AG09309 (cell line): ENCODE measurements around the gene MOB3C.

Source experiments
- DNase-seq: peaks from one replicate; pipeline ENCODE4 v3.0.0-alpha.2; 2010; ENCODE audit warnings: low read depth
- H3K4me3 ChIP-seq: 2 replicates; pipeline ENCODE4 v1.5.1; 2011; ENCODE audit warnings: mild to moderate bottlenecking, low read depth, low read length, moderate library complexity; ENCODE audit not compliant: control insufficient read depth
- TF ChIP-seq, protein P1 (sequence below): IDR thresholded peaks from 2 replicates; pipeline ENCODE4 v1.5.1; 2011; ENCODE audit warnings: mild to moderate bottlenecking, low read depth, low read length, inconsistent platforms; ENCODE audit not compliant: insufficient read depth, control insufficient read depth; ENCODE audit errors: missing control alignments

MOB3C gene

DNA sequence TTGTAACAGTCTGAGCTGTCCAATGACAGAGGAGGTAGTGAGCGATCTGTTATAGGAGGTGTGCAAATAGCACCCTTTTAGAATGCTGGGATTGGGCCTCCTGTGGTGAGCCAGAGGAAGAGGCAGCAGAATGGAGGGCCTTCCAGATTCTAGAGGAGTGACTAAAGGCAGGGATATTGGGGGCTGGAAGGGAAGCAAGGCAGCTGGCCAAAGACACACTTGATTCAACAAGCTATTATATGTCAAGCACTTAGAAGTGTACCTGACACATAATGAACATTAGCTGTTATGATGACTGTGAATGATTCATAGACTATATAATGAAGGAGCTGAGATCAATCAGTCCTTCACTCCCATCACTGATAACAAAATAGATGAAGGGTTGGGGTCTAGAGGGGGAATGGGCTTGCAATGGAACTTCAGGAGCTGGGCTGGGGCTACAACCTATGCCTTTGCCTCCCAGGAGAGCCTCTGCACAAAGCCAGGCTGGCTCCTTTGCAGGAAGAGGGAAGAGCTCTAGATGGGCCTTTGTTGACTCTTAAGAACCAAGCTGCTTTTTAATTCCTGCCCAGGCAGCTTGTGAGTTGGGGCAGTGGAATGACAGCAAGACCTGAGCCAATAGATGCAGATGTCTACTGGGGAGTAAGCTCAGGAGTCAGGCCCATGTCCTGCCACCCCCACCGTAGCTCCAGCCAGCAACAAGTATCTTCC is 10.2 kb downstream of the MOB3C start:
- no peak for DNase-seq
- no peak overlapping the region for H3K4me3 ChIP-seq
- TF ChIP-seq, protein P1, sequence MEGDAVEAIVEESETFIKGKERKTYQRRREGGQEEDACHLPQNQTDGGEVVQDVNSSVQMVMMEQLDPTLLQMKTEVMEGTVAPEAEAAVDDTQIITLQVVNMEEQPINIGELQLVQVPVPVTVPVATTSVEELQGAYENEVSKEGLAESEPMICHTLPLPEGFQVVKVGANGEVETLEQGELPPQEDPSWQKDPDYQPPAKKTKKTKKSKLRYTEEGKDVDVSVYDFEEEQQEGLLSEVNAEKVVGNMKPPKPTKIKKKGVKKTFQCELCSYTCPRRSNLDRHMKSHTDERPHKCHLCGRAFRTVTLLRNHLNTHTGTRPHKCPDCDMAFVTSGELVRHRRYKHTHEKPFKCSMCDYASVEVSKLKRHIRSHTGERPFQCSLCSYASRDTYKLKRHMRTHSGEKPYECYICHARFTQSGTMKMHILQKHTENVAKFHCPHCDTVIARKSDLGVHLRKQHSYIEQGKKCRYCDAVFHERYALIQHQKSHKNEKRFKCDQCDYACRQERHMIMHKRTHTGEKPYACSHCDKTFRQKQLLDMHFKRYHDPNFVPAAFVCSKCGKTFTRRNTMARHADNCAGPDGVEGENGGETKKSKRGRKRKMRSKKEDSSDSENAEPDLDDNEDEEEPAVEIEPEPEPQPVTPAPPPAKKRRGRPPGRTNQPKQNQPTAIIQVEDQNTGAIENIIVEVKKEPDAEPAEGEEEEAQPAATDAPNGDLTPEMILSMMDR, result no peak

GRCh38 chr1:46605232-46605631 is 11.4 kb downstream of the MOB3C start:
- H3K4me3 ChIP-seq, result no peak overlapping the region
- no peak for DNase-seq
- TF ChIP-seq, protein P1, result no peak

- TF ChIP-seq, protein P1, result peak; percentile 26
- H3K4me3 ChIP-seq, result peak within 1 kb of the TSS; percentile 99
- DNase-seq, result peak; percentile 55
These were observed 12.6 kb downstream of the MOB3C start, which contains the start of gene MKNK1 for GRCh38 chr1:46603858-46604549. Gene MKNK1, minus strand, starts transcription at chr1:46604268. Its CDS starts 20,941 bp downstream, at chr1:46583327.

DNA sequence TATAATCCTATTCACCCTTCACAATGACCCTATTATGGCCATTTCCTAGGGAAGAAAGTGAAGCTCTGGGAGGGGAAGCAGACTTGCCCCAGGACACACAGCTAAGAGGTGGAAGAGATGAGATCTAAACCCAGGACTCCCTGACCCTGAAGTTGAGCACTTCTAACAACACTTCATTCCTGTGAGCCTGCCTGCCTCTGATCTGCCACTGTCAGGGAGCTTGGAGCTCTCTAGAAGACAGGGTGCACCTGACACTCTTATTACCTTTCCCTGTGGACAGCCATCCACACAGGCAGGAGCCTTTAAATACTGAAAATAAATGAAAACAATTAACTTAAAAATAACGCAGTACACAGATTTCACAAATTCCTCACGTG is 13.1 kb downstream of the MOB3C start:
- DNase-seq, result no peak
- peak overlapping the region; percentile 99 for H3K4me3 ChIP-seq
- TF ChIP-seq, protein P1, result no peak

DNA sequence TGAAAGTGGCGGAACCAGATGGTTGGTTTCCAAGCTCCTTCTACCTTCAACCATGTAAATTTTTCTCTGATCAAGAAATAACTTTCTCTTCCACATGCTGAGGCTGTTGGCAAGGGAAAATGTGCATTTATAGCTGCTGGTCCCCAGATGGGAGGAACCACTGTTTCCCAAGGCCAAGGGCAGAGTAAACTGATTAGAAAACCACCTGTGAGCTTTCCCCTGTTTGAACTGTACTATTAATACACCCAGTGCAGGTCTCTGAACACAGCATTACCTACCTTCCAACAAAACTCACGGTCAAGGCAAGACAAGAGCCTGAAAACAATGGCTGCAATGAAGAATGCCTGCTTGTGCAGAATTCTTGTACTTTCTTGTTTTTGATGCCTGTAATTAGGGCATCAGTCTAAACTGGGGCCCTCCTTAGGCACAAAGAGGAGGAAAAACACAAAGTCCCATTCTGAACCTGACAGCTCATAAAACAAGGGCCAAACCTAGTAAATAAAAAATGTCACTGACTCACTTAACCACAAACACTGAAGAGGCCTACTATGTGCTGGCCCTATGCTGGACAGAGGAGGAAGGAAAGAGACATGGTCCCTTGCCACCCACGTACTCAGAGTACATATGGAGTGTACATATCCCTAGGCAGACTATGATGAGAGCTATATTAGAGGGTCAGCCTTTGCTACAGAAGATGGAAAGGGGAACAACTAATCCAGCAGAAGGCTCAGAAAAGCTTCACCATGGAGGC is 15.2 kb downstream of the MOB3C start:
- no peak overlapping the region for H3K4me3 ChIP-seq
- TF ChIP-seq, protein P1, result no peak
- DNase-seq, result no peak

- TF ChIP-seq, protein P1, result no peak
- no peak overlapping the region for H3K4me3 ChIP-seq
- no peak for DNase-seq
These were observed 17.3 kb downstream of the MOB3C start for GRCh38 chr1:46599059-46599970.
